Fibroblast of villous mesenchyme (primary cell): Measurements from ENCODE around the gene ERAP2. TPM values are rescaled to one million over a fixed set of nuclear protein-coding genes. Genes with fewer than 3 reads are reported as not detected.

Experiments
- DNase-seq: peaks from one replicate; pipeline ENCODE4 v3.0.0-alpha.2; 2010; ENCODE audit warnings: low read depth
- H3K4me3 ChIP-seq: 2 replicates; pipeline ENCODE4 v1.5.1; 2011; ENCODE audit warnings: low read depth, mild to moderate bottlenecking, low read length
- CTCF ChIP-seq: IDR thresholded peaks from 2 replicates; pipeline ENCODE4 v1.5.1; 2012; ENCODE audit warnings: low read depth, mild to moderate bottlenecking, low read length; ENCODE audit not compliant: insufficient read depth
- total RNA-seq: library from RNA; depleted of rRNA; stranded (reverse); fragments of >200 nt; gene quantifications from 2 replicates; pipeline ENCODE4 v1.2.3, GENCODE V29; 2012

The ERAP2 gene
- total RNA-seq, 1 donor = 64.8 TPM

GRCh38 chr5:96852759-96853158 is 23.5 kb upstream of the ERAP2 start:
- DNase-seq = no peak
- no peak for TF ChIP-seq CTCF

GRCh38 chr5:96854067-96854466 is 22.2 kb upstream of the ERAP2 start:
- no peak overlapping the region for H3K4me3 ChIP-seq
- DNase-seq = peak; percentile 55
- no peak for TF ChIP-seq CTCF

More at GRCh38 chr5:96852759-96853158, 23.5 kb upstream of the ERAP2 start:
- no peak overlapping the region for H3K4me3 ChIP-seq

- DNase-seq = peak; percentile 72
- no peak for TF ChIP-seq CTCF
- no peak overlapping the region for H3K4me3 ChIP-seq
Measured at GRCh38 chr5:96855031-96855872, 21.0 kb upstream of the ERAP2 start.

GRCh38 chr5:96856371-96856770 is 19.9 kb upstream of the ERAP2 start:
- DNase-seq = peak; percentile 21
- H3K4me3 ChIP-seq = no peak overlapping the region
- no peak for TF ChIP-seq CTCF

- DNase-seq = no peak
- no peak for TF ChIP-seq CTCF
- no peak overlapping the region for H3K4me3 ChIP-seq
Measured at GRCh38 chr5:96857454-96857853, 18.8 kb upstream of the ERAP2 start.

- no peak for DNase-seq
- H3K4me3 ChIP-seq = no peak overlapping the region
- no peak for TF ChIP-seq CTCF
Measured at GRCh38 chr5:96857924-96858323, 18.4 kb upstream of the ERAP2 start.
